Forelimb muscle (tissue), 1 donor: ENCODE measurements around the gene XNDC1N. TPM values are rescaled to one million over a fixed set of nuclear protein-coding genes. Genes with fewer than 3 reads are reported as not detected.

Experiments
- DNase-seq: peaks from one replicate; pipeline ENCODE4 v3.0.0-alpha.2; 2013; ENCODE audit warnings: low read depth
- polyA plus RNA-seq: library from polyadenylated mRNA; unstranded; fragments of 120-200 nt; gene quantifications from one replicate; pipeline ENCODE4 v1.2.1, GENCODE V29; 2013; ENCODE audit not compliant: insufficient read length

XNDC1N gene
- 2.2 TPM for polyA plus RNA-seq

DNA sequence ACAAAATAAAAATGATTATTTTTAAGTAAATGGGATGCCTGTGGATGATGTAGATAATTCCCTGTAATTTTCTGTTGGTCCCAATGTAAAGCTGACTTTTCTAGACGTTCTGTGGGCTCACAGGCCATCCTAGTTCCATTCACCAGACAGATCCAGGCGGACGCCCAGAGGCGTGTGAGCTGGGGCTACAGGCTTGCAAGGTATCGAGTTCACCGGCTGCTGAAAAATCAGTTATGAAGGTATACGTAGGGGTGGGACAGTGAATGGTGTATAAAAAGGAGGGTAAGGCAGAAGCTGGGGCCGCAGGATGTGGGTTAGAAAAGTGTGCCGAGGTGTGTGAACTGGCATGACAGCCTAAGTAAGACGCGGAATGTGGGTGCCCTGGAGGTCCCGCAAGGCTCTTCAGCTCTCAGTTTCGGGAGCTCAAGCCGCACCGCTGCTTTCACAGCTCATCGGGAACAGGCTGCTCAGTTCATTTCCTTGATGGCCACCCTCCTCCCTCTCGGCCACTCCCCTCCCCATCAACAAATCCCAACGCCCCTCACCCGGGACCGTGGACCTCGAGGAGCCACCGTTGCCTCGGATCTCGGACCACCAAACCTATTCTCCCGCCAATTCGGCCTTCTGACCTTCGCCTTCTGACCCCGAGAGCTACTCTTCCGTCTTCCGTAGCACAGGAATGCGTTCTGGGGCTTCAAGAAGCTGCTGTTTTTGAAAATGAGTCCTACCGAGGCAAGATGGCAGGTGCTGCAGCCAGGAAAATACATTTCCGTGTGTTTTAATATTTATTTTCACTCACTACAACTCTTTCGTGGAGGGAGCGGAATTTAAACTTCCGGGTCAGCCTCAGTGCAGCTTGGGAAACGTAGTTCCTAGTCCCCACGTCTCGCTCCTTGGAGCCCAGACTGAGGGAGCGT lies at the start of gene XNDC1N:
TSS of gene XNDC1N (minus strand) at position 775 of the 917 bp plus-strand sequence. CDS start 5,241 bp downstream, outside the sequence.
- DNase-seq, result no peak

GRCh38 chr11:71977743-71978418 lies 49.5 kb upstream of the XNDC1N start:
- DNase-seq, result no peak

GRCh38 chr11:71977090-71977489 lies 48.7 kb upstream of the XNDC1N start:
- DNase-seq, result no peak

- DNase-seq, result no peak
Observed at GRCh38 chr11:71976551-71976950, 48.2 kb upstream of the XNDC1N start.

DNA sequence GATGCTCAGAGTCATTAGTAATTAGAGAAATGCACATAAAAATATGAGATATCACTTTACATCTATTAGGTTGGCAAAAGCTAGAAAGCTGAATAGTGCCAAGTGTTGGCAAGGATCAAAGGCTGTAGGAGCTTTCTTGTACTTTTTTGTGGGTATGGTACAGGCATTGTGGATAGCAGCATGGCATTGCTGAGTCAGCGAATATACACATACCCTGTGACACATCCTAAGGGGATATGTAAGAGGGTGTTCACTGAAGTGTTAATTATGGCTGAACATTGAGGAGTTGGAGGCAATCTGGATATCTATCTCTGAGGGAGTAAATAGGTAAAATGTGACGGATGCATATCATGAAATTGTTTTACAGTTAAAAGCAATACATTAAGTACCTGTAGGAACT lies 43.3 kb upstream of the XNDC1N start:
- no peak for DNase-seq

DNA sequence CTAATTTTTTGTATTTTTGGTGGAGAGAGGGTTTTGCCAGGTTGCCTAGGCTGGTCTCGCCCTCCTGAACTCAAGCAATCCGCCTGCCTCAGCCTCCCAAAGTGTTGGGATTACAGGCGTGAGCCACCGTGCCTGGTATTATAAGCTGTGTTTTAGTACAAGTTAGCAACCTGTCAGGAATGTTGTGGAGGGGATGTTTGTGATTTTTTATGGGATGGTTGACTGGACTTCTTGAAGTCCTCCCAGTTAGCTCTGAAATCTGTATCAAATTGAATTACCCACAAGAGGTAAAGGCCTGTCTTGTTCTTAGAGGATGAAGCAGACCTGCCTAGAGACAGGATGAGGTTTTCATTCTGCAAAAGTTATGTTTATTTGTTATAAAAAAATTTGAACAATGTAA lies 36.2 kb upstream of the XNDC1N start:
- no peak for DNase-seq

GRCh38 chr11:71963468-71963867 lies 35.1 kb upstream of the XNDC1N start:
- no peak for DNase-seq

DNA sequence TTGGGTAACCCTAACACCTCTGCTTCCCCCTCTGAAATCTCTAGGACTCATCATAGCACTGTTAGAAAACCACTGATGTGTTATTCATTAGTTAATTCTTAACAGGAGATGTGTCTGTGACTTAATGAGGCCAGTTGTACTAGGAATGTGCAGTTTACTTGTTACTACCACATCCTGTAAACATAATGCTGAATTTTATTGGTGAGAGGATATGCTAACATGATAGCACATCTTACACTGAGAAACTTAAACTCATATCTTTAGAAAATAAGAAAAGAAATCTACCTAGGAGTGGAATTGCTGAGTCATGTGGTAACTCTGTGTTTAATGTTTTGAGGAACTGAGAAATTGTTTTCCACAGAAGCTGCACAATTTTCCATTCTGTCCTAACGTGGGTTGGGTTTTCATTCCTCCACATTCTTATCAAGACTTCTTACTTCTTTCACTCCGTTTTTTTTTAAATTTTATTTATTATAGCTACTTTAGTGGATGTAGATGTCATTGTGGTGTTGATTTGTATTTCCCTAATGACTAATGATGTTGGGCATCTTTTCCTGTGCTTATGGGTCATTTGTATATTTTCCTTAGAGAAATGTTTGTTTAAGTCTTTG lies 34.1 kb upstream of the XNDC1N start:
- no peak for DNase-seq

DNA sequence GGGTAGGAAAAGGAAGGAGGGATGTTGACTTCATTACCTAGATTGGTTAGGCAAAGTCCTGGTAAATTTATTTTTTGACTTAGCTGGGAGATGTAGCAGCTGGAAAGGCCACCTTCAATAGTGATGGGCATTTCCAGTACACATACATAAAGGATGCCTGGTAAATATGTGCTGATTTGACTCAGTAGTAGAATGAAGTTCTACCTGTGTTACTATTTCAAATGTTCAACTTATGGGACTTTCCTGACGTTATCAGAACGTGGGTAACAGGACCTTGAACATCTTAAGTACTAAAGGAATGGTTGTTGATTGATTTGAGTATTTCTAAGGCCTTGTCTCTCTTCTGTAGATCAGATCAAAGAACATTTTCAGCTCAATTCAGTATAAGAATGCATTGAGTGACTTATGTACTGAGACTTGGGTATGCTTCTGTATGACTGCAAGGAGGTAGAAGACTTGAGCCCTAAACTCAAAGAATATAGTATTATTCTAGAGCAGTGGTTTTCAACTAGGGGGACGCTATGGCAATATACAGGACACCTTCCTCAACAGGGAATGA lies 27.6 kb upstream of the XNDC1N start:
- DNase-seq, result no peak

DNA sequence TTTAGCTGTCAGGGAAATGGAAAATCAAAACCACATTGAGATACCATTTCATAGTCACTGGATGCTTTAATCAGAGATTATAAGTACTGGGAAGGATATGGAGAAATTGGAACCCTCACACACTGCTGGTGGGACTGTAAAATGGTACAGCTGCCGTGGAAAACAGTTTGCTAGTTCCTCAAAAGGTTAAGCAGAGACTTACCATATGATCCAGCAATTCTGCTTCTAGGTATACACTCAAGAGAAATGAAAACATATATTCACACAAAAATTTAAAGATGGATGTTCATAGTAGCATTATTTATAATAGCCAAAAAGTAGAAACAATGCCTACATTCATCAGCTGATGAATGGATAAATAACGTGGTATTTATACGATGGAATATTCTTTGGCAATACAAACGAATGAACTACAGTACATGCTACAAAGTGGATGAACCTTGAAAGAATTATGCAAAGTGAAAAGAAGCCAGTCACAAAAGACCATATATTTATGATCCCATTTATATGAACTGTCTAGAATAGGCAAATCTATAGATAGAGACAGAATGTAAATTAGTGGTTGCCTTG lies 23.4 kb upstream of the XNDC1N start:
- no peak for DNase-seq

DNA sequence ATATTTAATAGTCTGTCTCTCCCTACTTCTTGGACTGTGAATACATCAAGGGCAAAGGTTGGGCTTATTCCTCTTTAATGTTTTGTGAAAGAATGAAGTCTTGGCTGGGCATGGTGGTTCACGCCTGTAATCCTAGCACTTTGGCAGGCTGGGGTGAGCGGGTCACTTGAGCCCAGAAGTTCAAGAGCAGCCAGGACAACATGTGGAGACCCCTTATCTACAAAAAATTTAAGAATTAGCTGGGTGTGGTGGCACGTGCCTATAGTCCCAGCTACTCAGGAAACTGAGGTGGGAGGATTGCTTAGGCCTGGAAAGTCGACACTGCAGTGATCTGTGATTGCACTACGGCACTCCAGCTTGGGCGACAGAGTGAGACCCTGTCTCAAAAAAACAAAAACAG lies 20.6 kb upstream of the XNDC1N start:
- DNase-seq, result no peak

GRCh38 chr11:71948314-71949027 lies 20.1 kb upstream of the XNDC1N start:
- DNase-seq, result no peak

GRCh38 chr11:71947498-71947897 lies 19.1 kb upstream of the XNDC1N start:
- no peak for DNase-seq

GRCh38 chr11:71946144-71946571 lies 17.8 kb upstream of the XNDC1N start:
- no peak for DNase-seq

- no peak for DNase-seq
Observed at GRCh38 chr11:71940561-71941219, 12.3 kb upstream of the XNDC1N start.

- no peak for DNase-seq
Observed at GRCh38 chr11:71937826-71938225, 9.4 kb upstream of the XNDC1N start.

- no peak for DNase-seq
Observed at GRCh38 chr11:71936825-71937224, 8.4 kb upstream of the XNDC1N start.

DNA sequence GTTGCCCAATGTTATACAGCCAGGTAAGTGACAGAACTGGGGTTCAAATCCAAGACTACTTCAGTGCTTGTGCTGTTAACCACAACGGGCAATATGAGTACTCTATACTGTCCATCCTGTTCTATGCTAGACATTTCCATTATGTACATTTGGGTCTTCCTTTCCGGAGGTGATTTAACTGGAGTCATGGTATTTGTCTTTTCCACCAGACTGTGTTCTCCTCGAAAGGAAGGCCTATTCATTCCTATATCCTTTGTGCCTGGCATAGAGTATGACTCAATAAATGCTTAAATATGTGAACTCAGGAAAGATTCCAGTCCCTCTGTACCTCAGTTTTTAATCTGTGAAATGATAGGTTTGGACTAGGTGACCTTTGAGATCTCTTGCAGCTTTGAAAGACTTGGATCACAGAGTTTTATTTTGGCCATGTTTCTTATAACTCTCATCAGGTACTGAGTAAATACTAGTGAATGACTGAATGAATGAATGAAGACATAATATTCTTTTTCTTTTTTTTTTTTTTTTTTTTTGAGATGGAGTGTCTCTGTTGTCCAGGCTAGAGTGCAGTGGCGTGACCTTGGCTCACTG lies 7.0 kb upstream of the XNDC1N start:
- DNase-seq, result no peak

- DNase-seq, result no peak
Observed at GRCh38 chr11:71934213-71934612, 5.8 kb upstream of the XNDC1N start.
